ENCODE data around the gene EIF3F. TPM values are rescaled to one million over a fixed set of nuclear protein-coding genes. Genes with fewer than 3 reads are reported as not detected.

Gene EIF3F
- total RNA-seq, 4 donors from 2014 or later = 187 to 263 (median 231) TPM

DNA sequence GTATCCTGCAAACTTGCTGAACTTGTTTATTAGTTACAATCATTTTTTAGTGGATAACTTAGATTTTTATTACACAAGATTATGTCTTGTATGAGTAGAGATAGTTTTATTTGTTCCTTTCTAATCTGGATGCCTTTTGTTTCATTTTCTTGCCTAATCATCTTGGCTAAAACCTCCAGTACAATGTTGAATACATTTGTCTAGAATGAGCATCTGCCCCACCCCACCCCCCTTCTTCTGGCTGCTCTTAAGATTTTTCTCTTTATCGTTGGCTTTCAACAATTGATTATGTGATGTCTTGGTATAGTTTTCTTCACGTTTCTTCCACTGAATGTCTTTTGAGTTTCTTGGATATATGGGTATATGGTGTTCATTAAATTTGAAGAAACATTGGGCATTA lies 56.6 kb downstream of the EIF3F start:
- DNase-seq = no peak
- H3K27me3 ChIP-seq = no peaks in the 10 kb centered on the region
- H3K4me1 ChIP-seq = no peaks in the 10 kb centered on the region
- no peaks in the 10 kb centered on the region for H3K9me3 ChIP-seq
- no peaks in the 10 kb centered on the region for H3K36me3 ChIP-seq
- TF ChIP-seq, protein P1, sequence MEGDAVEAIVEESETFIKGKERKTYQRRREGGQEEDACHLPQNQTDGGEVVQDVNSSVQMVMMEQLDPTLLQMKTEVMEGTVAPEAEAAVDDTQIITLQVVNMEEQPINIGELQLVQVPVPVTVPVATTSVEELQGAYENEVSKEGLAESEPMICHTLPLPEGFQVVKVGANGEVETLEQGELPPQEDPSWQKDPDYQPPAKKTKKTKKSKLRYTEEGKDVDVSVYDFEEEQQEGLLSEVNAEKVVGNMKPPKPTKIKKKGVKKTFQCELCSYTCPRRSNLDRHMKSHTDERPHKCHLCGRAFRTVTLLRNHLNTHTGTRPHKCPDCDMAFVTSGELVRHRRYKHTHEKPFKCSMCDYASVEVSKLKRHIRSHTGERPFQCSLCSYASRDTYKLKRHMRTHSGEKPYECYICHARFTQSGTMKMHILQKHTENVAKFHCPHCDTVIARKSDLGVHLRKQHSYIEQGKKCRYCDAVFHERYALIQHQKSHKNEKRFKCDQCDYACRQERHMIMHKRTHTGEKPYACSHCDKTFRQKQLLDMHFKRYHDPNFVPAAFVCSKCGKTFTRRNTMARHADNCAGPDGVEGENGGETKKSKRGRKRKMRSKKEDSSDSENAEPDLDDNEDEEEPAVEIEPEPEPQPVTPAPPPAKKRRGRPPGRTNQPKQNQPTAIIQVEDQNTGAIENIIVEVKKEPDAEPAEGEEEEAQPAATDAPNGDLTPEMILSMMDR (IDR thresholded peaks at IDR 0.05) = no peak
- TF ChIP-seq POLR2A (IDR thresholded peaks at IDR 0.05) = no peak
- H3K27ac ChIP-seq = no peak overlapping the region
- H3K4me3 ChIP-seq (replicated peaks in 1 of 3) = no peak overlapping the region
- intact Hi-C loops (cut with DNase I) = no loop called here
- whole genome bisulfite sequencing, 2 donors = 75 to 77% methylated on average over 2 of the region's 2 CpGs

DNA sequence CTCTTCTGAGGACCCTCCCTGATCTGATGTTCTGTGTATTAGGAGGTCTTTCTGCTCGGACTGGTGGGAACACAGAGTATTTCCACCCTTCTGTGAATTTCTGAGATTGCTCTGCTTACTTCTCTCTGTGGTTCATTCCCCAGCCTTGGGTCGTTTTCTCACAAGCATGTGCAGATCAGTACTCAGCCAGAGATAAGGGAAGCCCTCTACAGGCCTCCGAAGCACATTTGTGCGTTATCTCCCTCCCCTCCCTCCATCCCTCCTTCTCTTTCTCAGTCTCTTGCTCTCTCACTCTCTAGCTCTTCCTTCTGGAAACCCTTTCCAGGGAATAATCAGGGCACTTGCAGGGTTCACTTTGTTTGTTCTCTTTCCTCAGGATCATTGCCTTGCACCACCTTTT lies 58.7 kb downstream of the EIF3F start:
- Histone ChIP-seq H3K9me3 (no peaks in the 10 kb centered on the region), H3K27ac (no peak overlapping the region), H3K27me3 (no peaks in the 10 kb centered on the region), H3K4me1 (no peaks in the 10 kb centered on the region), H3K36me3 (no peaks in the 10 kb centered on the region), H3K4me3 (replicated peaks in 1 of 3) (no peak overlapping the region)
- 68 to 77% methylated on average over 4 of the region's 4 CpGs for WGBS, 2 donors
- no peak for DNase-seq
- TF ChIP-seq POLR2A (IDR thresholded peaks at IDR 0.05) = no peak
- TF ChIP-seq, protein P1 (IDR thresholded peaks at IDR 0.05) = no peak
- intact Hi-C loops (cut with DNase I) = no loop called here

DNA sequence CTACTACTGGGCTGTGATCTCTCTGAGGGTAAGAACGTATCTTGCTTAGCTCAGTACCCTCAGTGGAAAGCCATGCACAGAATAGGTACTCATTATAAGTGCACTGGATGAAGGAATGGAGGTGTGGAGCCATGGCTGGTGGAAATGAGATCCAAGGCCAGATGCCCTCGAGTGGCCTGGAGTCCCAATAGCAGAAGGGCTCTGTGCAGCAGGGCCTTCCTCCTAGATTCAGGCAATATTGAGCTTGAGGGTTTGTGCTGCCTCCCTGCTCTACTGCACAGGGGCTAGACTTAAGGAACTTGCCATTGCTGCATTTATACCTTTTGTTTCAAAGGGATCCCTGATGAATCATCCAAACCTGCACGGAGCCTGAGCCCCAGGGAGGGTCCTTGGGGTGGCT lies 60.2 kb downstream of the EIF3F start:
- Histone ChIP-seq H3K4me3 (replicated peaks in 1 of 3) (no peak overlapping the region), H3K36me3 (no peaks in the 10 kb centered on the region), H3K9me3 (no peaks in the 10 kb centered on the region), H3K4me1 (no peaks in the 10 kb centered on the region), H3K27ac (no peak overlapping the region), H3K27me3 (no peaks in the 10 kb centered on the region)
- TF ChIP-seq, protein P1 (IDR thresholded peaks at IDR 0.05) = no peak
- no peak for TF ChIP-seq POLR2A (IDR thresholded peaks at IDR 0.05)
- no peak for DNase-seq
- WGBS, 2 donors = 77 to 83% methylated on average over 3 of the region's 3 CpGs
- intact Hi-C loops (cut with DNase I) = no loop called here

DNA sequence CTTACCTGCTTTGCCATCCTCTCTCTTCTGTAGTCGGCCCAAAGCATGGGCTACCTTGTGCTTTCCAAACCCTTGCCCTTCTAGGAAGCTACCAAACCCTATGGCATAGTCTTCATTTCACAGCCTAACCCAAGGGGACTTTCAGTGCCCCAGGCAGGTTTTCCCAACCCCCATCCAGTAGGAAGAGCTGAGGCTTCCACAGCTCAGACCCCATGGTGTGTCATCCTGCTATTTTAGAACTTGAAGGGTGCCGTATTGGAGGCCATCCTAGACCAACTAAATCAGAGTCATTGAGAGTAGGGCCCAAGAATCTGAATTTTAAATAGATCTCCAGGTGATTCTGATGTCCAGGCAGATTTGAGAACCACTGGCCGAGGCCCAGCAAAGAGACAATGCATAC lies 61.9 kb downstream of the EIF3F start:
- Histone ChIP-seq H3K4me1 (no peaks in the 10 kb centered on the region), H3K27me3 (no peaks in the 10 kb centered on the region), H3K9me3 (no peaks in the 10 kb centered on the region), H3K4me3 (replicated peaks in 1 of 3) (no peak overlapping the region), H3K27ac (no peak overlapping the region), H3K36me3 (no peaks in the 10 kb centered on the region)
- DNase-seq = no peak
- intact Hi-C loops (cut with DNase I) = no loop called here
- WGBS, 2 donors = 95% methylated on average over 3 of the region's 3 CpGs
- TF ChIP-seq POLR2A (IDR thresholded peaks at IDR 0.05) = no peak
- TF ChIP-seq, protein P1 (IDR thresholded peaks at IDR 0.05) = no peak

Small RNA genes lying within 50 kb of the gene (small RNA-seq; reads per million reads assigned to genes)
- gene COX6CP5 = not detected

Other genes starting within 250 kb of the EIF3F start
- gene OR5P2, start 190.4 kb upstream of the EIF3F start, total RNA-seq = not detected
- gene OR5P3, start 156.5 kb upstream of the EIF3F start, total RNA-seq = not detected
- not detected for gene OR10A6, start 56.1 kb upstream of the EIF3F start, total RNA-seq
- not detected for gene OR10A3, start 45.6 kb upstream of the EIF3F start, total RNA-seq
- gene NLRP10, start 21.9 kb upstream of the EIF3F start, total RNA-seq = not detected
- 10 to 100 TPM; 16.3 to 25.8 (median 22.7) TPM for gene TUB, start 93.9 kb downstream of the EIF3F start, total RNA-seq
- 10 to 100 TPM; 38.2 to 96.9 (median 46.9) TPM for gene RIC3, start 181.7 kb downstream of the EIF3F start, total RNA-seq